ENCODE results near the gene PRR9.

DNA sequence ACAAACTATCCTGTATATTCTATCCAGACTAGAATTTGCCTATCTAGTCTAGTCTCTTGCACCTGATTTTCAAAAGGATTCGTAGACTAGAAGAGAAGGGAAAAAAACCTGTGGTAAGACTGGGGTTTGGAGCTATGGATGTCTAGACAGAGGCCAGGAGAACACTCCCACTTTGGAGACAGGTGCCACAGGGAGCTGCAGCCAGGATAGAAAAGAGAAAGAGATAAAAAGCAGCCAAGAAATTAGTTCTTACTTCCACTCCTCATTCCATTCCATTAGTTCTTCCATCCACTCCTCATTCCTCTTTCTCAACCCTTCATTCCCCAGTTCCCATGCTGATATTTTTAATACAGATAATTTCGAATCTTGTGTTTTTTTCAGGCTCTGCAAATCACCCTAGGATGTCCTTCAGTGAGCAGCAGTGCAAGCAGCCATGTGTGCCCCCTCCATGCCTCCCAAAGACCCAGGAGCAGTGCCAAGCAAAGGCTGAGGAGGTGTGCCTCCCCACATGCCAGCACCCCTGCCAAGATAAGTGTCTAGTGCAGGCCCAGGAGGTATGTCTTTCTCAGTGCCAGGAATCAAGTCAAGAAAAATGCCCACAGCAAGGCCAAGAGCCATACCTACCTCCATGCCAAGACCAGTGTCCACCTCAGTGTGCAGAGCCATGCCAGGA, 496 bp downstream of the PRR9 start:
- TF ChIP-seq CTCF (conservative IDR thresholded peaks at IDR 0.05 in 1 of 2, IDR thresholded peaks at IDR 0.05 in 1 of 2; ENCODE audit: low read depth in 1 of 2, low read length in 2 of 2), result no peak
- no peak for TF ChIP-seq EZH2 (IDR thresholded peaks at IDR 0.05; ENCODE audit: low read length, missing control alignments)

Measured in fibroblast of lung (primary cell).